ENCODE measurements around the gene KCNE4. TPM values are rescaled to one million over a fixed set of nuclear protein-coding genes. Genes with fewer than 3 reads are reported as not detected.

The KCNE4 gene
- total RNA-seq (ENCODE audit: unreplicated experiment), result not detected
- long read RNA-seq, result 0 reads

GRCh38 chr2:223051693-223052289 lies at the start of gene KCNE4:
Gene KCNE4, plus strand, starts transcription at chr2:223052190. Its CDS starts 641 bp downstream, at chr2:223052831.
- no peak for TF ChIP-seq CTCF (IDR thresholded peaks at IDR 0.05; ENCODE audit: partially characterized antibody, unreplicated experiment)
- H3K4me3 Mint-ChIP-seq (ENCODE audit: unreplicated experiment), result no peak within 1 kb of the TSS
- no peaks in the 10 kb centered on the region for H3K27me3 Mint-ChIP-seq (ENCODE audit: unreplicated experiment)
- no peak within 1 kb of the TSS for H3K27ac Mint-ChIP-seq (ENCODE audit: unreplicated experiment)
- H3K9me3 Mint-ChIP-seq (ENCODE audit: unreplicated experiment), result peaks cover 2% of the 10 kb centered on the region
- H3K4me1 Mint-ChIP-seq (ENCODE audit: low read depth, unreplicated experiment), result peaks cover 4% of the 10 kb centered on the region
- H3K36me3 Mint-ChIP-seq (ENCODE audit: unreplicated experiment), result no peaks in the 10 kb centered on the region
- no peak for DNase-seq

DNA sequence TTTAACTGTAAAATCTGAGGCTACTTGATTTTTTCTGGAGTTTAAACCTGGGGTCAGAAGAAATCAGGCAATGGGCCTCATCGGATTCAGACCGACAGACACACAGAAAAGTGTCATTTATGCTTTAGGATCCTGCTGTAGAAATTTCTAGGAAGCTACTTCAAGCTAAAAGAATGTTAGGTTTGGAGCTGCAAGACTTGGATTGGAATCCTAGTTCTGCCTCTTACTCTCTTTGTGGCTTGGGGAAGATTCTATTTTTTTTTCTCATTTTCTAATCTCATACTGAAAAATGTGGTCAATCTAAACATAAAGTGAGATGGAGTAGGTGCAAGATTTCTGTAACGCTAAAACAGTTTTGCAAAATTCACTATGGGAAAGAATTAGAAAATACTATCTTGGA lies 48.8 kb upstream of the KCNE4 start:
- DNase-seq, result no peak
- Mint-ChIP-seq H3K9me3 (ENCODE audit: unreplicated experiment) (peaks cover 3% of the 10 kb centered on the region), H3K27ac (ENCODE audit: unreplicated experiment) (no peak overlapping the region), H3K27me3 (ENCODE audit: unreplicated experiment) (no peaks in the 10 kb centered on the region), H3K36me3 (ENCODE audit: unreplicated experiment) (peaks cover 2% of the 10 kb centered on the region), H3K4me3 (ENCODE audit: unreplicated experiment) (no peak overlapping the region), H3K4me1 (ENCODE audit: low read depth, unreplicated experiment) (no peaks in the 10 kb centered on the region)
- TF ChIP-seq CTCF (IDR thresholded peaks at IDR 0.05; ENCODE audit: partially characterized antibody, unreplicated experiment), result no peak

DNA sequence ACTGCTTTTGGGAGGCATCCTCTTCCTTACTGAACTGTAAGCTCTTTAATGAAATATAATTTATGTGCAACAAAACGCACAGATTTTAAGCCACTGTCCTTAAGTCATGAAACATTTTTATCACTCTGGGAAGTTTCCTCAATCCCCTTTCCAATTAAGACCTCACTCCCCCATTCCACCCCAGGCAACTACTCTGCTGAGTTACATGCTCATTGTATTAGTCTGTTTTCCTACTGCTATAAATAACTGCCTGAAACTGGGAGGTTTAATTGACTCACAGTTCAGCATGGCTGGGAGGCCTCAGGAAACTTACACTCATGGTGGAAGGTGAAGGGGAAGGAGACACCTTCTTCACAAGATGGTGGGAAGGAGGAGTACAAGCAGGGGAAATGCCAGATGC lies 46.5 kb upstream of the KCNE4 start:
- Mint-ChIP-seq H3K4me1 (ENCODE audit: low read depth, unreplicated experiment) (no peaks in the 10 kb centered on the region), H3K9me3 (ENCODE audit: unreplicated experiment) (peaks cover 3% of the 10 kb centered on the region), H3K27me3 (ENCODE audit: unreplicated experiment) (no peaks in the 10 kb centered on the region), H3K36me3 (ENCODE audit: unreplicated experiment) (no peaks in the 10 kb centered on the region), H3K4me3 (ENCODE audit: unreplicated experiment) (no peak overlapping the region), H3K27ac (ENCODE audit: unreplicated experiment) (no peak overlapping the region)
- no peak for DNase-seq
- no peak for TF ChIP-seq CTCF (IDR thresholded peaks at IDR 0.05; ENCODE audit: partially characterized antibody, unreplicated experiment)

- Mint-ChIP-seq H3K9me3 (ENCODE audit: unreplicated experiment) (no peaks in the 10 kb centered on the region), H3K27me3 (ENCODE audit: unreplicated experiment) (no peaks in the 10 kb centered on the region), H3K36me3 (ENCODE audit: unreplicated experiment) (no peaks in the 10 kb centered on the region), H3K4me3 (ENCODE audit: unreplicated experiment) (no peak overlapping the region), H3K27ac (ENCODE audit: unreplicated experiment) (no peak overlapping the region), H3K4me1 (ENCODE audit: low read depth, unreplicated experiment) (no peaks in the 10 kb centered on the region)
- no peak for TF ChIP-seq CTCF (IDR thresholded peaks at IDR 0.05; ENCODE audit: partially characterized antibody, unreplicated experiment)
- no peak for DNase-seq
Observed at GRCh38 chr2:223007531-223007930, 44.5 kb upstream of the KCNE4 start.

DNA sequence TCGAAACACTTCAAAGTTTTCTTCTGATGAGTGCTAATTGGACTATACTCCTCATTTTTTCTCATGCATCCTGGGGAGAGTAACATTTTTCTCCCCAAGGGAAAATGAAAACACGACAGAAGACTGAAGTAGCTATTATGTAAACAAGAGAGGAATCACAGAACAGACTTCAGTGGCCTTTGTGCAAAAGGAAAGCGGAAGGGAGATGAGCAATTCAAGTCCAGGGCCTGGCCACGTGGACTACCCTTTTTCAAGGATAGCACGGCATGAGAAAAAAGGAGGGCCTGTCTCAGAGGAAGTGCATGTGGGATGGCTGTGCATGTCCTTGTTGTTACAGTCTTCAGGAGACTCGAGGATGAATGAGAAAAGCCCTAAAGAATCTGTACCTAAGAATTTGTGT lies 43.8 kb upstream of the KCNE4 start:
- Mint-ChIP-seq H3K36me3 (ENCODE audit: unreplicated experiment) (no peaks in the 10 kb centered on the region), H3K4me3 (ENCODE audit: unreplicated experiment) (no peak overlapping the region), H3K9me3 (ENCODE audit: unreplicated experiment) (no peaks in the 10 kb centered on the region), H3K27me3 (ENCODE audit: unreplicated experiment) (no peaks in the 10 kb centered on the region), H3K27ac (ENCODE audit: unreplicated experiment) (no peak overlapping the region), H3K4me1 (ENCODE audit: low read depth, unreplicated experiment) (no peaks in the 10 kb centered on the region)
- DNase-seq, result no peak
- no peak for TF ChIP-seq CTCF (IDR thresholded peaks at IDR 0.05; ENCODE audit: partially characterized antibody, unreplicated experiment)
